ENCODE results near the gene ASCC2.

- TF ChIP-seq POLR2A (IDR thresholded peaks at IDR 0.05) (no peak), POLR2AphosphoS5 (IDR thresholded peaks at IDR 0.05) (no peak), CTCF (IDR thresholded peaks at IDR 0.05) (no peak)
These were observed 57.1 kb downstream of the ASCC2 start for GRCh38 chr22:29780748-29781676.
